ENCODE results near the gene KRTAP12-3. TPM values are rescaled to one million over a fixed set of nuclear protein-coding genes. Genes with fewer than 3 reads are reported as not detected.

KRTAP12-3 gene
- total and polyA plus RNA-seq, 8 donors: not detected

- H3K27me3 ChIP-seq: peaks cover 0 to 5% (median 2%) of the 10 kb centered on the region in 3 donors
- H3K27ac ChIP-seq: no peak overlapping the region
- H3K4me3 ChIP-seq: no peak overlapping the region
- no peaks in the 10 kb centered on the region for H3K36me3 ChIP-seq
- H3K4me1 ChIP-seq: no peaks in the 10 kb centered on the region
- no peak for DNase-seq
- WGBS, 5 donors: 89 to 95% (median 92%) methylated on average over 13 of the region's 13 CpGs
- peaks cover 0 to 10% (median 5%) of the 10 kb centered on the region in 4 donors for H3K9me3 ChIP-seq
- no peak for TF ChIP-seq POLR2AphosphoS5 (IDR thresholded peaks at IDR 0.05)
- no peak for TF ChIP-seq EP300 (IDR thresholded peaks at IDR 0.05)
- TF ChIP-seq, protein P1, sequence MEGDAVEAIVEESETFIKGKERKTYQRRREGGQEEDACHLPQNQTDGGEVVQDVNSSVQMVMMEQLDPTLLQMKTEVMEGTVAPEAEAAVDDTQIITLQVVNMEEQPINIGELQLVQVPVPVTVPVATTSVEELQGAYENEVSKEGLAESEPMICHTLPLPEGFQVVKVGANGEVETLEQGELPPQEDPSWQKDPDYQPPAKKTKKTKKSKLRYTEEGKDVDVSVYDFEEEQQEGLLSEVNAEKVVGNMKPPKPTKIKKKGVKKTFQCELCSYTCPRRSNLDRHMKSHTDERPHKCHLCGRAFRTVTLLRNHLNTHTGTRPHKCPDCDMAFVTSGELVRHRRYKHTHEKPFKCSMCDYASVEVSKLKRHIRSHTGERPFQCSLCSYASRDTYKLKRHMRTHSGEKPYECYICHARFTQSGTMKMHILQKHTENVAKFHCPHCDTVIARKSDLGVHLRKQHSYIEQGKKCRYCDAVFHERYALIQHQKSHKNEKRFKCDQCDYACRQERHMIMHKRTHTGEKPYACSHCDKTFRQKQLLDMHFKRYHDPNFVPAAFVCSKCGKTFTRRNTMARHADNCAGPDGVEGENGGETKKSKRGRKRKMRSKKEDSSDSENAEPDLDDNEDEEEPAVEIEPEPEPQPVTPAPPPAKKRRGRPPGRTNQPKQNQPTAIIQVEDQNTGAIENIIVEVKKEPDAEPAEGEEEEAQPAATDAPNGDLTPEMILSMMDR (IDR thresholded peaks at IDR 0.05): no peak
- no peak for TF ChIP-seq POLR2A (IDR thresholded peaks at IDR 0.05)
- intact Hi-C loops (cut with DNase I; ENCODE audit: low total_unique reads): no loop called here
These were observed 20.1 kb downstream of the KRTAP12-3 start for GRCh38 chr21:44677881-44678280.

DNA sequence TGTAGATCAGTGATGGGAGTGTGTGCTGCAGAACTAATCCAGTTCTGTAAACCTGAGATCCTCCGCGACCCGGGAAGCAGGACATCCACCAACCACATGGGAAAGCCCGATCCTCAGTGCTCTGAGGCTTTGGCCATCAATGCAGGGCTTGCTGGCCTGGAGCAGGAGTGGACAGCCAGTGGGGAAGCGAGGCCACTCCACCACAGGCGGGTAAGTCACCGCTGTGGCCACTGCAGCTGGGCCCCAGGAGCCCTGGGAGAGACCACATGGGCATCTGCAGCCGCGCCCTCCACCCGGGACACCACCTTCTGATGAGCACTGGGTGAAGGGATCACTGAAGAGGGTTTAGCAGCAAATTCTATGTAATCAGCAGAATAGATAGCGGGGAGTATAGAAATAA, 23.4 kb downstream of the KRTAP12-3 start:
- Histone ChIP-seq H3K4me1 (no peaks in the 10 kb centered on the region), H3K36me3 (no peaks in the 10 kb centered on the region), H3K27ac (no peak overlapping the region), H3K27me3 (peaks cover 0 to 12% (median 7%) of the 10 kb centered on the region in 3 donors), H3K4me3 (no peak overlapping the region), H3K9me3 (no peaks in the 10 kb centered on the region)
- DNase-seq: no peak
- 69 to 86% (median 77%) methylated on average over 8 to 11 of the region's 11 CpGs for WGBS, 5 donors
- intact Hi-C loops (cut with DNase I; ENCODE audit: low total_unique reads): no loop called here
- TF ChIP-seq EP300 (IDR thresholded peaks at IDR 0.05): no peak
- no peak for TF ChIP-seq POLR2A (IDR thresholded peaks at IDR 0.05)
- TF ChIP-seq, protein P1 (IDR thresholded peaks at IDR 0.05): no peak
- TF ChIP-seq POLR2AphosphoS5 (IDR thresholded peaks at IDR 0.05): no peak

DNA sequence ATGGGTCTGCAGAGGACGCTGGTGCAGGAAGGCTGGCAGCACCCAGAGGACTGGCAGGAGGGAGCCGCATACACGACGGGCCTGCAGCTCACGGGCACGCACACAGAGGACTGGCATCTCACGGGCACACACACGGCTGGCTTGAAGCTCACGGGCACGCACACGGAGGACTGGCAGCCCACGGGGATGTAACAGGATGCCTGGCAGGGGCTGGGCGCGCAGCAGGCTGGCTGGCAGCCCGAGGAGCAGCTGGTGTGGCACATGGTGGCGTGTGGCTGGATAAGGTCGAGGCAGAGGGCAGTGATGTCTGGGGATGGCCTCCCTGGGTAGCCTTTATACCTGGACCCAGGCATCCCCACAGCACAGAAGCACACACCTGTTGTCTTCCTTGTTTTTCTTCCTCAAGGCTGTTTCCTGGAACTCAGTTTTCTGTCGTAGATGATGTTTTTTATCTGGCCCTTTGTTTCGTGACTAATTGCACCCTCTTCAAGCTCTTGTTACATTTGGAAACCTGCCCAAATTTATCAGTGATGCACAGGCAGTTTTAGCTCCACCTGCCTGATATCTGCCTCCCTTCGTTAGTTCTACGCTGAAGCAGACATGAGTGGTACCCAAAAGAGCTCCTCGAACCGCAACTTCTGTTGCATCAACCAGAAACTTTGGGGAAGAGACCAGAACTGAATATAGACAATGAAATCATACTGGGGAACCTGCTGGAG, 24.3 kb downstream of the KRTAP12-3 start, which contains the start of gene KRTAP12-1:
KRTAP12-1 (minus strand) TSS at position 303 of the 719 bp plus-strand sequence; CDS start at position 263, 40 bp downstream.
- WGBS, 5 donors: 65 to 77% (median 71%) methylated on average over 17 to 23 of the region's 23 CpGs
- TF ChIP-seq POLR2A (IDR thresholded peaks at IDR 0.05) (no peak), EP300 (IDR thresholded peaks at IDR 0.05) (no peak), POLR2AphosphoS5 (IDR thresholded peaks at IDR 0.05) (no peak)
- TF ChIP-seq, protein P1 (IDR thresholded peaks at IDR 0.05): no peak
- H3K4me3 ChIP-seq: no peak within 1 kb of the TSS
- intact Hi-C loops (cut with DNase I; ENCODE audit: low total_unique reads): no loop called here
- no peak within 1 kb of the TSS for H3K27ac ChIP-seq
- DNase-seq: no peak
- peaks cover 0 to 21% (median 16%) of the 10 kb centered on the region in 3 donors for H3K27me3 ChIP-seq
- no peaks in the 10 kb centered on the region for H3K36me3 ChIP-seq
- H3K4me1 ChIP-seq: no peaks in the 10 kb centered on the region
- H3K9me3 ChIP-seq: no peaks in the 10 kb centered on the region

GRCh38 chr21:44682580-44683151, 24.9 kb downstream of the KRTAP12-3 start:
- no peak for TF ChIP-seq EP300 (IDR thresholded peaks at IDR 0.05)
- TF ChIP-seq, protein P1 (IDR thresholded peaks at IDR 0.05): no peak
- TF ChIP-seq POLR2A (IDR thresholded peaks at IDR 0.05): no peak
- TF ChIP-seq POLR2AphosphoS5 (IDR thresholded peaks at IDR 0.05): no peak
- H3K27me3 ChIP-seq: peaks cover 0 to 27% (median 22%) of the 10 kb centered on the region in 3 donors
- no peaks in the 10 kb centered on the region for H3K9me3 ChIP-seq
- no peak overlapping the region for H3K27ac ChIP-seq
- intact Hi-C loops (cut with DNase I; ENCODE audit: low total_unique reads): no loop called here
- H3K36me3 ChIP-seq: no peaks in the 10 kb centered on the region
- no peak overlapping the region for H3K4me3 ChIP-seq
- DNase-seq: no peak
- no peaks in the 10 kb centered on the region for H3K4me1 ChIP-seq
- WGBS, 5 donors: 75 to 79% (median 78%) methylated on average over 14 to 15 of the region's 15 CpGs
